ENCODE results near the gene TNFSF8. TPM values are rescaled to one million over a fixed set of nuclear protein-coding genes. Genes with fewer than 3 reads are reported as not detected.
A peak's percentile ranks its signal among the peaks of the same experiment; 100 is the strongest.

TNFSF8 gene
- total RNA-seq, 1 experiment from 2014 or later = 0.15 TPM

GRCh38 chr9:114908104-114908622, 22.2 kb downstream of the TNFSF8 start:
- H3K4me3 ChIP-seq (ENCODE audit: low read depth in 2 of 2, low read length in 2 of 2) = no peak overlapping the region
- CTCF ChIA-PET = no interaction called here

DNA sequence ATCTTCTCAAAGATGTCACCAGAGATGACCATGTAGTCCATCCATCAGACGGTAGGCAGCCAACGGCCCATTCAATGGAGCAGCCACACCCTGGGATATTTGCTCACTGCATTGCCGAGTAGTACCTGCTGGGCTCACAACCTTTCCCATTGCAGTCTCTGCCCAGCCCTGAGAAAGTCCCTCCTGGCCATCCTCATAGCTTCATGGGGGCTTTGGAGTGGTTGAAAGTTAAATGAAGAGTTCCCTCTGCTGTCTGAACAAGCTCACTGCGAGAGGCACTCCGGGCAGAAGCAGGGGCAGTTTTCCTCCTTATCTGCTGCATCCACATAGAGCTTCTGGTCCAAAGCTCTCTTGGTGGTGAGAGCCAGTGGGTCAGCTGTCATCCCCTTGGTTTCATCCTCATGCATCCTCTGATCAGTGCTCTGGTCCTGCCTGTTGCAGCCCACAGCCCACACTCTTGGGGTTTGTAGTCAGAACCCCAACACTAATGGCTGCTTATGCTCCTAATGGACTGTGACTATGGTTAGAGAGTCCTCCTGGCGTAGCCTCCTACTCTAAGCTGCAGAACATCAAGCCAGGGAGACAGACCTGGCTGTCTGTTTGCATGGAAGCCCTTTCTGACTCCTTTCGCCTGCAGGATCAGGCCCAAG, 23.3 kb downstream of the TNFSF8 start:
- no peak; the same call in 1 of the 2 replicates for ATAC-seq
- in situ Hi-C loops (cut with HindIII; ENCODE audit: low pct_unique_long_range_greater_than_20kb, low sequenced_read_pairs) (no loop called here), intact Hi-C loops (cut with micrococcal nuclease; ENCODE audit: unreplicated experiment) (loop anchor here (2.0 kb wide), 1 partner anchor 168 kb away; no protein-coding TSS in a partner anchor)
- Histone ChIP-seq H3K9me3 (ENCODE audit: control insufficient read depth, insufficient read depth, low read depth, low read length) (no peaks in the 10 kb centered on the region), H3K4me3 (ENCODE audit: low read depth in 2 of 2, low read length in 2 of 2) (no peak overlapping the region), H3K27ac (ENCODE audit: low read length) (no peak overlapping the region), H3K4me1 (ENCODE audit: control insufficient read depth, insufficient read depth, low read length) (no peaks in the 10 kb centered on the region), H3K36me3 (ENCODE audit: control insufficient read depth, insufficient read depth, low read length) (no peaks in the 10 kb centered on the region), H3K27me3 (ENCODE audit: control insufficient read depth, insufficient read depth, low read length) (no peaks in the 10 kb centered on the region)
- TF ChIP-seq SIN3A (IDR thresholded peaks at IDR 0.05; ENCODE audit: borderline replicate concordance, insufficient read depth, low read depth, low read length) = no peak
- TF ChIP-seq, protein P1, sequence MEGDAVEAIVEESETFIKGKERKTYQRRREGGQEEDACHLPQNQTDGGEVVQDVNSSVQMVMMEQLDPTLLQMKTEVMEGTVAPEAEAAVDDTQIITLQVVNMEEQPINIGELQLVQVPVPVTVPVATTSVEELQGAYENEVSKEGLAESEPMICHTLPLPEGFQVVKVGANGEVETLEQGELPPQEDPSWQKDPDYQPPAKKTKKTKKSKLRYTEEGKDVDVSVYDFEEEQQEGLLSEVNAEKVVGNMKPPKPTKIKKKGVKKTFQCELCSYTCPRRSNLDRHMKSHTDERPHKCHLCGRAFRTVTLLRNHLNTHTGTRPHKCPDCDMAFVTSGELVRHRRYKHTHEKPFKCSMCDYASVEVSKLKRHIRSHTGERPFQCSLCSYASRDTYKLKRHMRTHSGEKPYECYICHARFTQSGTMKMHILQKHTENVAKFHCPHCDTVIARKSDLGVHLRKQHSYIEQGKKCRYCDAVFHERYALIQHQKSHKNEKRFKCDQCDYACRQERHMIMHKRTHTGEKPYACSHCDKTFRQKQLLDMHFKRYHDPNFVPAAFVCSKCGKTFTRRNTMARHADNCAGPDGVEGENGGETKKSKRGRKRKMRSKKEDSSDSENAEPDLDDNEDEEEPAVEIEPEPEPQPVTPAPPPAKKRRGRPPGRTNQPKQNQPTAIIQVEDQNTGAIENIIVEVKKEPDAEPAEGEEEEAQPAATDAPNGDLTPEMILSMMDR (IDR thresholded peaks at IDR 0.05) = peak; percentile 21; the same call in 1 of the 2 replicates
- no TSS peak for BruUV-seq (replicated peaks)
- CTCF ChIA-PET = interaction anchor here (0.6 kb wide), 1 partner anchor 225 kb away, joined by 3 read pairs; no protein-coding TSS in a partner anchor
- DNase-seq (ENCODE audit: low read depth, low spot score) = no peak
- POLR2A ChIA-PET = no interaction called here

More at GRCh38 chr9:114908104-114908622, 22.2 kb downstream of the TNFSF8 start:
- Histone ChIP-seq H3K27ac (ENCODE audit: low read length) (no peak overlapping the region), H3K9me3 (ENCODE audit: control insufficient read depth, insufficient read depth, low read depth, low read length) (no peaks in the 10 kb centered on the region), H3K4me1 (ENCODE audit: control insufficient read depth, insufficient read depth, low read length) (no peaks in the 10 kb centered on the region), H3K27me3 (ENCODE audit: control insufficient read depth, insufficient read depth, low read length) (no peaks in the 10 kb centered on the region), H3K36me3 (ENCODE audit: control insufficient read depth, insufficient read depth, low read length) (no peaks in the 10 kb centered on the region)
- ATAC-seq = peak; percentile 68
- BruUV-seq (replicated peaks) = no TSS peak
- DNase-seq (ENCODE audit: low read depth, low spot score) = no peak
- in situ Hi-C loops (cut with HindIII; ENCODE audit: low pct_unique_long_range_greater_than_20kb, low sequenced_read_pairs) (no loop called here), intact Hi-C loops (cut with micrococcal nuclease; ENCODE audit: unreplicated experiment) (no loop called here)
- TF ChIP-seq TCF7L2 (IDR thresholded peaks at IDR 0.05; ENCODE audit: low read depth, low read length) (no peak), SIN3A (IDR thresholded peaks at IDR 0.05; ENCODE audit: borderline replicate concordance, insufficient read depth, low read depth, low read length) (no peak), POLR2AphosphoS5 (IDR thresholded peaks at IDR 0.05; ENCODE audit: low read depth, low read length) (no peak)
- TF ChIP-seq, protein P2, sequence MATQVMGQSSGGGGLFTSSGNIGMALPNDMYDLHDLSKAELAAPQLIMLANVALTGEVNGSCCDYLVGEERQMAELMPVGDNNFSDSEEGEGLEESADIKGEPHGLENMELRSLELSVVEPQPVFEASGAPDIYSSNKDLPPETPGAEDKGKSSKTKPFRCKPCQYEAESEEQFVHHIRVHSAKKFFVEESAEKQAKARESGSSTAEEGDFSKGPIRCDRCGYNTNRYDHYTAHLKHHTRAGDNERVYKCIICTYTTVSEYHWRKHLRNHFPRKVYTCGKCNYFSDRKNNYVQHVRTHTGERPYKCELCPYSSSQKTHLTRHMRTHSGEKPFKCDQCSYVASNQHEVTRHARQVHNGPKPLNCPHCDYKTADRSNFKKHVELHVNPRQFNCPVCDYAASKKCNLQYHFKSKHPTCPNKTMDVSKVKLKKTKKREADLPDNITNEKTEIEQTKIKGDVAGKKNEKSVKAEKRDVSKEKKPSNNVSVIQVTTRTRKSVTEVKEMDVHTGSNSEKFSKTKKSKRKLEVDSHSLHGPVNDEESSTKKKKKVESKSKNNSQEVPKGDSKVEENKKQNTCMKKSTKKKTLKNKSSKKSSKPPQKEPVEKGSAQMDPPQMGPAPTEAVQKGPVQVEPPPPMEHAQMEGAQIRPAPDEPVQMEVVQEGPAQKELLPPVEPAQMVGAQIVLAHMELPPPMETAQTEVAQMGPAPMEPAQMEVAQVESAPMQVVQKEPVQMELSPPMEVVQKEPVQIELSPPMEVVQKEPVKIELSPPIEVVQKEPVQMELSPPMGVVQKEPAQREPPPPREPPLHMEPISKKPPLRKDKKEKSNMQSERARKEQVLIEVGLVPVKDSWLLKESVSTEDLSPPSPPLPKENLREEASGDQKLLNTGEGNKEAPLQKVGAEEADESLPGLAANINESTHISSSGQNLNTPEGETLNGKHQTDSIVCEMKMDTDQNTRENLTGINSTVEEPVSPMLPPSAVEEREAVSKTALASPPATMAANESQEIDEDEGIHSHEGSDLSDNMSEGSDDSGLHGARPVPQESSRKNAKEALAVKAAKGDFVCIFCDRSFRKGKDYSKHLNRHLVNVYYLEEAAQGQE (IDR thresholded peaks at IDR 0.05; ENCODE audit: insufficient read depth in 1 of 2, low read depth in 2 of 2, low read length in 1 of 2) = no peak
- TF ChIP-seq, protein P1 (IDR thresholded peaks at IDR 0.05) = no peak
- POLR2A ChIA-PET = no interaction called here

Data from Panc1 (cell line).